ENCODE data around the gene NFKBIA.
"Not testable (repeated sequence)": the region's sequence is repeated elsewhere in the genome, so short reads cannot be mapped to it uniquely, and the experiment has no call there.

NFKBIA gene

DNA sequence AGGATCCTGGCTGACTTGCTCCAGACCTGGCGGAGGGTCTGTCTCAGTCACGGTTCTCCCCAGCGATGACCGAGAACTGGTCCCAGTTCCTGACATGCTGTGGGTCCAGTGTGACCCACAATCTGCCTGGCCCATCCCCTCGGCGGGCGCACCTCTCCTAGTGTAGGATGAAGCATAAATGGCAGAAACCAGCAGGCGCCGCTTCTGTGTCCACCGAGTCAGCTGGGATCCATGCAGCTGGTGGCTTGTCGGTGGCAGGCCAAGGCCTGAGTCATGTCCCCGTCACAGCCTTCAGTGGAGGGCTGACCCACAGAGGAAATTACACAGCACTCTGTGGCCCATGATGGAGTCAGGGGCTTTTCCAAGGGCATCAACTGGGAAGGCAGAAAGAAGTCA is 38.5 kb downstream of the NFKBIA start:
- DNase-seq = no peak

DNA sequence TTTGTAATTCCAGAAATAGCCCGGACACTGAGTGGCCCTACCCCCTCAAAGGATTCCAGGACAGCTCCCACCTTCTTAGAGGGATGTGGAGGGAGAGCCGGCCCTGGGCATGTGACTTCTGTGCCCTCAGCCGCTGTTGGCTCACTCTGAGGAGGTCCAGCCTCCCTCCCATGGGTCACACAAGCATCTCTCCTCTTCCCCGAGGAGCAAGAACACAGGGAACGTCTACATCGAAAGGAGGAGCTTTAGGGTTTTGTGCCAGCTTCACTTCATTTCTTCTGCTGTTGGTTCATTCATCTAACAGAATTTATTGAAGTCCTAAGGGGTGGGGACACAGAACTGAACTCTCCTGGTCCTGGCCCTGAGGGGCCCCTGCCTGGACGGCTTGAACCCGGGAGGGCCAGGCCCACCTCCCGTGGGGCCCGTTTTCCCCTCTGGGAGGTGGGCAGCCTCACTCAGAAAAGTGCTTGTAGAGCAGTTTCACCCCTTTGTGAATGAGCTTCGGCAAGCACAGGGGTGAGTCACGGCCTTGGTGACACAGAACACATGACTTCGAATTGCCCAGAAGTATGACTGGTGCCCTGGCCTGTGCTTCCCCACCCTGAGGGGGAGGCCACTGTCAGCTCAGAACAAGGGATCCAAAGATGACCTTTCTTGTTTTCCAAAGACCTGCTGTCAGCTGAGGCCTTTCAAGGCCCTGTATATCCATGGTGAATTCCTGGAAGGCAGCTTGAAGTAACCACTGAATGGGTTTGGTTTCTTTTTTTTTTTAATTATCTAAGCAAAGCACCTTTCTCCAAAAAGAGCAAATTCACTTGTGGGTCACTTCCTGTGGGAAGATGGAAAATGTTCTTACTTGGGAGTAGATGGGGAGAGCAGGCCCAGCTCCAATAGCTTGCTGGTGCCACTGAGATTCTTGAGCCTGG is 39.2 kb downstream of the NFKBIA start:
- no peak for DNase-seq

DNA sequence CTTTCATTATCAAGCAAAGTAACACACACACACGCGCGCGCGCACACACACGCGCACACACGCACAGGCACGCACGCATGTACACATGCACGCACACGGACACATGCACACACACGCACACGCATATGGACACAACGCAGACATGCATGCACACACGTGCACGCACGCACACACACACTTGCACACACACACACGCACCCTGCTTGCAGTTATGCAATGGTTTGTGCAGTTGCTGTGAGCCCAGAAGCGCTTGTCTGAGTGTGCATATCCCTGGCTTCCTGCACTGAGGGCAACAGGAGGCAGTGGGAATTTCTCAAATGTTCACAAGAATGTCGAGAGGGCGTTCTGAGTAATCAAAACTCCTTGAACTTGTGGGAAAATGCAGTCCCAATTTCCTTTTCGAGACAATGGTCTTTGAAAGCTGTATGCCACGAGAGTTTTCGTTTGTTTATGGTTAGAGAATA is 41.6 kb downstream of the NFKBIA start:
- no peak for DNase-seq

DNA sequence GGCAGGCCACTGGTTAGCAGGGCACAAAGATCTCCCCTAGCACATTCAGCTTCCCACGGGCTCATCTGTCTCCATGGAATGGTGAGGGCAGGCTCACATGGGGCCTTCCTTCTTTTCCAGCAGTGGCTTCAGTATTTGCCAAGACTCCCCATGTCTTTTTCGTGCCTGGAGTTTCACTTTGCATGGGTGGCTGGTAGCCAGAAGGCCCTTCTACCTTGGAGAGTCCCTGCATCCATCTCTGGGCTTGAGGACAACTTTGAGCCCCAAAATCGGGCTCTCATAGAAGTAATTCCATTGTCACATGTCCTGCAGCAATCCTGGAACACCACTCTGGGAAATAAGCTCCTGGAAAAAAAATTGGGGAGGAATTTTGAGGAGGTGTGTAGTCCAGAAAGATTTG is 42.1 kb downstream of the NFKBIA start:
- no peak for DNase-seq

DNA sequence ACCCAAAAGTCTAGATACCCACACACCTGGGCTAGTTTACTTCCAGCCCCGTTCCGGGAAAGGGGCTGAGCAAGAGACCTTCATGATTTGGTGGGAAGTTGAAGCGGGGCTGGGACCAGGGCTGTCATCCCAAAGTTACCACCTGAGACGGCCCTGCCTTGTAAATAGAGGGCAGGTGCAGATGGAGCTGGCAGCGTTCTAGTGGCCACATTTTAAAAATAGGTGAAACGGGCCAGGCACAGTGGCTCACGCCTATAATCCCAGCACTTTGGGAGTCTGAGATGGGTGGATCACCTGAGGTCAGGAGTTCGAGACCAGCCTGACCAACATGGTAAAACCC is 43.4 kb downstream of the NFKBIA start:
- DNase-seq = no peak

DNA sequence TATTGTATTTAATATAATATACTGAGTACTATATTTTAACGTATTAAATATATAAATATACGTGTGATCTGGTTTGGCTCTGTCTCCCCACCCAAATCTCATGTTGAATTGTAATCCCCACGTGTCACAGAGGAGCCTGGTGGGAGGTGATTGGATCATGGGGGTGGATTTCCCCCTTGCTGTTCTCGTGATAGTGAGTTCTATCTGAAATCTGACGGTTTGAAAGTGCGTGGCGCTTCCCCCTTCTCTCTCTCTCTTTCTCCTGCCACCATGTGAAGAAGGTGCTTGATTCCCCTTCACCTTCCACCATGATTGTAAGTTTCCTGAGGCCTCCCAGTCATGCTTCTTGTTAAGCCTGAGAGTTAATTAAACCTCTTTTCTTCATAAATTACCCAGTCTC is 44.9 kb downstream of the NFKBIA start:
- DNase-seq = not testable (repeated sequence)

DNA sequence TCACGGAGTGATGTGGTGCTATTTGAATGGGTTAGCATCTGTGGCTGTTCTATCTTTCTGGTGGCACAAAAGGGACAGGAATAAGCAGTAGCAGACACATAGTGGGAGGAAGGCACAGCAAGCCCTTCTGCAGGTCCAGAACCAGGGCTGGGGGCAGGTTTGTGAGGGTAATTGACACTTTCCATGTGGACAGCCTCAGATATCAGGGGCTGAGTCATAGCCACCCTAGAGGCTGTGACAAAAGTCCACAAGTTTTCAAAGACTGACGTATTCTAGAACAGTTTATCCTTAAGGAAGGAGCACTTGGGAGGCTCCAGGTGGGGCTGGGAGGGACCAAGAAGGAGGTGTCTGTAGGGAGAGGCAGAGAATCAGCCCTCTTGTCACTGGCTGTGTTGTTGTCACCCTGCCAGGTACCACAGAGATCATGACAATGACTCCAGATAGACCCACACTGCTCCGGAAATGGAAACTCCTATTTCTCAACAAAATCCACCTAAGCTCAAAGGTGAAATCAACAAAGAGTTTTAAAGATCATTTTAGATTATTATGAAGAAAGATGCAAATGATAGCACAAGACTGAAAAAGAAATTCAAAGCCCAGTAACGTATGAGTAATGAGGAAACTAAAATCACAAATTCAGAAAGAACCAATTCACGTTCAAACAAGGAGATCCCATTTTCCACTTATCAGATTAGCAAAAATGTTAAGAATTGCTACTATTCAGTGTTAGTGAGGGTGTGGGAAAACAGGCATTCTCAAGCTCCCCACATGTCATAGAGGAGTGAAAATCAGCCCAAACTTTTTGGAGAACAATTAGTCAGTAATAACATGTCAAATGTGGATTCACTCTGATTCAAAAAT is 48.3 kb downstream of the NFKBIA start:
- peak; percentile 44 for DNase-seq

DNA sequence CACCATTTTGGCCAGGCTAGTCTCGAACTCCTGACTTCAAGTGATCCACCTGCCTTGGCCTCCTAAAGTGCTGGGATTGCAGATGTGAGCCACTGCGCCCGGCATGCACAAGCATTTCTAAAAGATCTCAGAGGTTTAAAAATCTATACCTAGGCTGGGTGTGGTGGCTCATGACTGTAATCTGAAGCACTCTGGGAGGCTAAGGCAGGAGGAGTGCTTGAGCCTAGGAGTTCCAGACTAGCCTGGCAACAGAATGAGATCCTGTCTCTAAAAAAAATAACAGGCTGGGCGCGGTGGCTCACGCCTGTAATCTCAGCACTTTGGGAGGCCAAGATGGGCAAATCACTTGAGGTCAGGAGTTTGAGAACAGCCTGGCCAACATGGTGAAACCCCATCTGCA is 49.3 kb downstream of the NFKBIA start:
- not testable (repeated sequence) for DNase-seq

DNA sequence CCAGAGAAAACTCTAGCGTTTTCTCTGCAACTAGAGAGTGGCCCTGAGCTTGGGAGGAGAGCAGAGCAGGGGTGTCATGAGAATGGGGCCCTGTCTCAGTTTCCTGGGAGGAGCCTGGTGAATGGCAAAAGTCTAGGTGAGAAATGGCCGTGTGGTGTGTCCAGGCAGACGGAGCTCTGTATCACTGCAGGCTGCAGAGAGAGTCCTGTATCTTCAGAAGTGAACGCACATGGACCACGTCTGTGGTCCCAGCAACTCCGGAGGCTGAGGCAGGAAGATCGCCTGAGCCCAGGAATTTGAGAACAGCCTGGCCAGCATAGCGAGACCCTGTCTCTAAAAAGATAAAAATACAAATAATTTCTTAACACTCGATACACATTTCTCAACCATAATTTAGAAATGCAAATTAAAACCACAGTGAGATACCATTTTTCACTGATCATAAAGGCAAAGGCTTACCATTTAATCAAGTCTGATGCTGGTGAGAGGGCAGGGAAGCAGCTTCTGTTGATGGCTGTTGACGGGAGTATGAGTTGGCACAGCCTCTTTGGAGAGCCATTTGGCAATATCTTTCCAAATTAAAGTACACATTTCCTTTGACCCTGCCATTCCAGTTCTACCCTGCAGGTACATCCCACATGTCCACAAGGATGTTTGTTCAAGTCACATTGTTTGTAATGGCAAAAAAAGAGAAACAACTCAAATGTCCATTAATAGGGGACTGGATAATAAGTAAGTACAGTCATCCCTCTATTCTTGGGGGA is 51.0 kb downstream of the NFKBIA start:
- peak; percentile 67 for DNase-seq

DNA sequence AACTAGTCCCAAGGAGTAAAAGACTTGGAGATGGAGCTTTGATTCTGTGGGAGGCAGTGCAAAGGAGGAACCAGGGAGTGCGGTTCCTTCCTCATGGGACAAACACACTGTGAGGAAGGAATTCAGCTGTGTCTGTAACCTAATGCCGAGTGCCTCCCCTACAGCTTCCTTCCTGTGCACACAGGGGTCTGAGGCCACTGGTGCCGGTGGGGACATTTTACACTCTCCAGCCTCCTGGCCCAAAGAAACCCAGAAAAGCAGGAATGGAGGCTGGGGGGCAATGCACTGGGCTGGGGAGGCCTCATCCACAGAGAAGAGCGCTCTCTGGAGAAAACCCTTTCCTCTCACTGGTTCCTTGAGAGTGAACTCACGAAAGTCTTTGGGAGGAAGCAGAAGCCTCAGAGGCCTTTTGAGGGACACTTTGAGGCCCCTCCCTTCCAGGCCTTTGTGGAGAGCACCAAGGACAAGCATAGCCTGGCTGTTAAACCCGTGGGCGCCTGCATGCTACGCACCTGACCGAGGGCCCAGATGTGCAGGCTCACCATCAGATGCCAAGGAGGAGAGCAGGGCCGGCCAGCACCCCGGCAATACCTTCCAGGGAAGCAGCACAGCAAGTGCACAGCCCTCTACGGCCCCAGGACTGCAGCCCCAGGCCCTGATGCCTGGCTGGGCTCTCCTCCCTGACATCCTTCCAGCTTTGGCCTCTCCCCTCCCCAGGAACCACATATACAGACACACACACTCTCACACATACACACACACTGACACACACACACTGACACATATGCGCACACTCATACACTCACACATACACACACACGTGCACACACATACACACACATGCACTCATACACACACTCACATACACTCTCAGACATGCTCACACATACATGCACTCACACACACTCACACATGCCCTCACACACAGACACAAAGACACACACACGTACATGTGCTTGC is 52.0 kb downstream of the NFKBIA start:
- no peak for DNase-seq

DNA sequence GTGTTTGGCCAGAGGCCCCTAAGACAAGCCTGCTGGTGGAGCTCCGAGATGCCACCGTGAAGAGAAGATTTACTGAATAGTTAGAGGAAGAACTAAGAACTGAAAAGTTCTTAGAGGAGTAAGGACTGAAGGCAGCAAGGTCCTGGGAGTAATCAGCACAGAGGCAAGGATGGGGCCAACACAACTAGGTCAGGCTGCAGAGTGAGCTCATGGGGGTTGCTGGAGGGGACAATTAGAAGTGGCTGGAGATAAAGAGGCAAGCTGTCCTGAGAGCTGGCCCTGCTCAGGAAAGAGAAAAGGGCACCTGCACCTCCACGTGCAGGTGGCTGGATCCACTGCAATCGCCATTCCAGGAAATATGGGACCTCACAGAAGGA is 52.7 kb downstream of the NFKBIA start:
- no peak for DNase-seq

All from NCI-H69 (cell line).